OCI-LY1 (cell line): Measurements from ENCODE around the gene NAV3.
A peak's percentile ranks its signal among the peaks of the same experiment; 100 is the strongest.

ENCODE experiments used
- H2AFZ ChIP-seq: fragments of 200-600 bp; sonication (generic), shearing (Covaris generic); 2 replicates; pipeline ENCODE4 v1.6.0; 2014; ENCODE audit warnings: antibody characterized with exemption, mild to moderate bottlenecking, low read length
- H3F3A ChIP-seq: fragments of 200-600 bp; sonication (generic), shearing (Covaris generic); 2 replicates; pipeline ENCODE4 v1.6.0; 2014; ENCODE audit warnings: mild to moderate bottlenecking, antibody characterized with exemption, low read length, moderate library complexity; ENCODE audit not compliant: insufficient read depth
- H3K27ac ChIP-seq: fragments of 200-600 bp; sonication (generic); 2 replicates; pipeline ENCODE4 v1.5.1; 2014; ENCODE audit warnings: low read length, mixed run types, mild to moderate bottlenecking, low read depth; ENCODE audit not compliant: poor library complexity, severe bottlenecking
- H3K27me3 ChIP-seq: fragments of 200-600 bp; sonication (generic); 2 replicates; pipeline ENCODE4 v1.6.0; 2014; ENCODE audit warnings: antibody characterized with exemption, mild to moderate bottlenecking, low read length, moderate library complexity; ENCODE audit not compliant: insufficient read depth
- H3K36me3 ChIP-seq: fragments of 200-600 bp; sonication (generic); 2 replicates; pipeline ENCODE4 v1.6.1; 2014; ENCODE audit warnings: mild to moderate bottlenecking, antibody characterized with exemption, low read length, moderate library complexity, mixed read lengths; ENCODE audit not compliant: insufficient read depth
- H3K4me1 ChIP-seq: fragments of 200-600 bp; sonication (generic); 2 replicates; pipeline ENCODE4 v1.5.1; 2014; ENCODE audit warnings: mild to moderate bottlenecking, low read length, moderate library complexity; ENCODE audit not compliant: insufficient read depth, severe bottlenecking
- H3K4me2 ChIP-seq: fragments of 200-600 bp; sonication (generic), shearing (Covaris generic); 2 replicates; pipeline ENCODE4 v1.6.1; 2014; ENCODE audit warnings: low read length
- H3K4me3 ChIP-seq: fragments of 200-600 bp; sonication (generic); 2 replicates; pipeline ENCODE4 v1.5.1; 2014; ENCODE audit warnings: low read length, low read depth, mild to moderate bottlenecking, mixed read lengths; ENCODE audit not compliant: poor library complexity, severe bottlenecking
- H3K79me2 ChIP-seq: fragments of 200-600 bp; shearing (Covaris generic); 2 replicates; pipeline ENCODE4 v1.6.1; 2016; ENCODE audit warnings: mixed run types, low read length, mixed read lengths; ENCODE audit not compliant: insufficient read depth
- H3K9ac ChIP-seq: fragments of 200-600 bp; sonication (generic), shearing (Covaris generic); 2 replicates; pipeline ENCODE4 v1.6.1; 2014; ENCODE audit warnings: mild to moderate bottlenecking, low read length, mixed read lengths
- H3K9me2 ChIP-seq: fragments of 200-600 bp; sonication (generic), shearing (Covaris generic); 2 replicates; pipeline ENCODE4 v1.6.1; 2014; ENCODE audit warnings: low read depth, mild to moderate bottlenecking, low read length, mixed read lengths
- H3K9me3 ChIP-seq: fragments of 200-600 bp; shearing (Covaris generic); 2 replicates; pipeline ENCODE4 v1.6.1; 2014; ENCODE audit warnings: low read length, mixed read lengths
- H4K20me1 ChIP-seq: fragments of 200-600 bp; sonication (generic), shearing (Covaris generic); 2 replicates; pipeline ENCODE4 v1.6.0; 2016; ENCODE audit warnings: mild to moderate bottlenecking, low read length; ENCODE audit not compliant: insufficient read depth
- CTCF ChIP-seq: fragments of 200-600 bp; sonication (generic), shearing (Covaris generic); IDR thresholded peaks from 2 replicates; pipeline ENCODE4 v1.5.1; 2017; ENCODE audit warnings: mild to moderate bottlenecking, antibody characterized with exemption, low read length, moderate library complexity, mixed read lengths
- EZH2 ChIP-seq: fragments of 200-600 bp; sonication (generic), shearing (Covaris generic); IDR thresholded peaks from 2 replicates; pipeline ENCODE4 v1.8.0; 2017; ENCODE audit warnings: borderline replicate concordance, mixed run types, mild to moderate bottlenecking, antibody characterized with exemption, low read length, moderate library complexity, mixed read lengths

The NAV3 gene

GRCh38 chr12:77925536-77926108 is 94.9 kb downstream of the NAV3 start:
- no peak overlapping the region for H3K27ac ChIP-seq
- no peaks in the 10 kb centered on the region for H3K79me2 ChIP-seq
- no peak overlapping the region for H3K4me2 ChIP-seq
- peaks cover 29% of the 10 kb centered on the region for H3K4me1 ChIP-seq
- no peak overlapping the region for H2AFZ ChIP-seq
- H3K36me3 ChIP-seq, result no peaks in the 10 kb centered on the region
- no peak overlapping the region for H3K9ac ChIP-seq
- H3K27me3 ChIP-seq, result no peaks in the 10 kb centered on the region
- peak; percentile 100 for TF ChIP-seq CTCF
- TF ChIP-seq EZH2, result no peak
- no peaks in the 10 kb centered on the region for H4K20me1 ChIP-seq
- no peak overlapping the region for H3K4me3 ChIP-seq
- H3K9me3 ChIP-seq, result no peaks in the 10 kb centered on the region
- no peaks in the 10 kb centered on the region for H3K9me2 ChIP-seq
- no peaks in the 10 kb centered on the region for H3F3A ChIP-seq

GRCh38 chr12:77928078-77928477 is 97.4 kb downstream of the NAV3 start:
- no peaks in the 10 kb centered on the region for H3K9me2 ChIP-seq

GRCh38 chr12:77932216-77932615 is 101.5 kb downstream of the NAV3 start:
- Histone ChIP-seq H3K79me2 (no peaks in the 10 kb centered on the region), H3K4me2 (no peak overlapping the region), H3K9me3 (no peaks in the 10 kb centered on the region), H3F3A (no peaks in the 10 kb centered on the region), H3K36me3 (no peaks in the 10 kb centered on the region), H2AFZ (no peak overlapping the region), H3K9ac (no peak overlapping the region), H3K4me1 (no peaks in the 10 kb centered on the region), H3K9me2 (no peaks in the 10 kb centered on the region), H4K20me1 (no peaks in the 10 kb centered on the region), H3K27me3 (no peaks in the 10 kb centered on the region), H3K27ac (no peak overlapping the region), H3K4me3 (no peak overlapping the region)
- TF ChIP-seq CTCF (peak; percentile 66), EZH2 (no peak)

More at GRCh38 chr12:77928078-77928477, 97.4 kb downstream of the NAV3 start:
- H3K9me3 ChIP-seq, result no peaks in the 10 kb centered on the region
- H3K36me3 ChIP-seq, result no peaks in the 10 kb centered on the region
- H3K79me2 ChIP-seq, result no peaks in the 10 kb centered on the region
- no peak overlapping the region for H3K27ac ChIP-seq
- H3K4me3 ChIP-seq, result no peak overlapping the region
- peaks cover 21% of the 10 kb centered on the region for H3K4me1 ChIP-seq
- TF ChIP-seq EZH2 (no peak), CTCF (no peak)
- H3F3A ChIP-seq, result no peaks in the 10 kb centered on the region
- no peak overlapping the region for H2AFZ ChIP-seq
- no peaks in the 10 kb centered on the region for H4K20me1 ChIP-seq
- H3K27me3 ChIP-seq, result no peaks in the 10 kb centered on the region
- H3K4me2 ChIP-seq, result no peak overlapping the region
- no peak overlapping the region for H3K9ac ChIP-seq
